GM12864 (cell line): ENCODE results near the gene ATRNL1.

Experiments
- DNase-seq: peaks from one replicate; pipeline ENCODE4 v3.0.0-alpha.2; 2011; ENCODE audit warnings: low read depth
- H3K4me3 ChIP-seq: 2 replicates; pipeline ENCODE4 v1.5.1; 2011; ENCODE audit warnings: mild to moderate bottlenecking, low read depth, low read length, control low read depth
- TF ChIP-seq, protein P1 (sequence below): IDR thresholded peaks from 2 replicates; pipeline ENCODE4 v1.5.1; 2011; ENCODE audit warnings: low read depth, mild to moderate bottlenecking, moderate library complexity, low read length, control low read depth, inconsistent platforms; ENCODE audit errors: missing control alignments

ATRNL1 gene

DNA sequence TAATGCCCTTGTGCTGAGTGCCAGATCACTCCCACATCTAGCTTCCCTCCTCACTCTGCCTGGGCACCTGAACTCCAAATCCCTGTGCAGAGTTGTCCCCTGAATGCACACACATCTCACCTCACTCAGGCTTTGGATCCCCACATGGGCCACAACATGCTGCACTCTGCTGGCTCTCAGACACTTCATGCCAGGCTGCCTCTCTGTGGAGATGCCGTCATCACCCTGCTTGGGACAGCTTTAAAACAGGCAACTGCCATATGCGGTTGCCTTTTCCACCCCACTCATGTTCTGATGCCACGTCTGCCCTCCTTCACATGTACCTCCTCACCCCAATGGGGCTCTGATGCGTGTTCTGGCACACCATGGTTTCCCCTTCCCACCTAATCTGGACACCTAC is 702.8 kb downstream of the ATRNL1 start:
- no peak overlapping the region for H3K4me3 ChIP-seq
- TF ChIP-seq, protein P1, sequence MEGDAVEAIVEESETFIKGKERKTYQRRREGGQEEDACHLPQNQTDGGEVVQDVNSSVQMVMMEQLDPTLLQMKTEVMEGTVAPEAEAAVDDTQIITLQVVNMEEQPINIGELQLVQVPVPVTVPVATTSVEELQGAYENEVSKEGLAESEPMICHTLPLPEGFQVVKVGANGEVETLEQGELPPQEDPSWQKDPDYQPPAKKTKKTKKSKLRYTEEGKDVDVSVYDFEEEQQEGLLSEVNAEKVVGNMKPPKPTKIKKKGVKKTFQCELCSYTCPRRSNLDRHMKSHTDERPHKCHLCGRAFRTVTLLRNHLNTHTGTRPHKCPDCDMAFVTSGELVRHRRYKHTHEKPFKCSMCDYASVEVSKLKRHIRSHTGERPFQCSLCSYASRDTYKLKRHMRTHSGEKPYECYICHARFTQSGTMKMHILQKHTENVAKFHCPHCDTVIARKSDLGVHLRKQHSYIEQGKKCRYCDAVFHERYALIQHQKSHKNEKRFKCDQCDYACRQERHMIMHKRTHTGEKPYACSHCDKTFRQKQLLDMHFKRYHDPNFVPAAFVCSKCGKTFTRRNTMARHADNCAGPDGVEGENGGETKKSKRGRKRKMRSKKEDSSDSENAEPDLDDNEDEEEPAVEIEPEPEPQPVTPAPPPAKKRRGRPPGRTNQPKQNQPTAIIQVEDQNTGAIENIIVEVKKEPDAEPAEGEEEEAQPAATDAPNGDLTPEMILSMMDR: no peak
- DNase-seq: no peak

DNA sequence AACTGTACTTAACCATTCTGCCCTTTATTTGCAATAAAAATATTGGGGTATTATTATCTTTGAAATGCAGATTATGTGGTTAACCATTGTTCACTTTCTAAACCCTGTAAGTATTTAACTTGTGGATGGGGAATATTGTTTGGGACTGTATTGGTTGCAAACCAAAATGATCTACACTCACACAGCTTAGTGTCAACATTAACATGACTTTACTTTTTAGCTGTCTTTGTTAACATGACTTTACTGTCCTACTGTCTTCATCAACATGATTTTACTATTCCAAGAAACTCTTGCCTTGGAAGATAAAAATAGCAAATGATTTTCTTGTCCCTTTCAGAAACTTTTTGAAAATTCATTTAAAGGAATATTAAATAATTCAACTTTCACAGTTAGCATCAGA is 708.3 kb downstream of the ATRNL1 start:
- no peak overlapping the region for H3K4me3 ChIP-seq
- TF ChIP-seq, protein P1: no peak
- DNase-seq: no peak

DNA sequence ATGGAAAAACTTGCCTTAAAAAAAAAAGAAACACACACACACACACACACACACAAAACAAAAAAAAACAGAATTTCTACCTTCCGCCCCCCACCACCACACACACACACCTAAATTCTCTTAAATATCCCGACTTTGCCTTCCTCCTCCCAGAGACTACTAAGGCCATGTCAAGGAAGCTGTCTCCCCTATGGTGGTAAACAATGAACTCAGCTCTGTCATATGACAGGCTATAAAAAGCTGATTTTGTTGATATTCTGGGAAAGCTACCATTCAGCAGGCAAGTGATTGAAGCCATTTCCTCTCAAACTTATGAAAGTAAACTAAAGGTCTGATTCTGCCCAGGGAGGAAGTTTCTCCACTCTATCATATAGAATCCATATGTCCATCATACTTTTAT is 708.8 kb downstream of the ATRNL1 start:
- DNase-seq: no peak
- H3K4me3 ChIP-seq: no peak overlapping the region
- TF ChIP-seq, protein P1: no peak

DNA sequence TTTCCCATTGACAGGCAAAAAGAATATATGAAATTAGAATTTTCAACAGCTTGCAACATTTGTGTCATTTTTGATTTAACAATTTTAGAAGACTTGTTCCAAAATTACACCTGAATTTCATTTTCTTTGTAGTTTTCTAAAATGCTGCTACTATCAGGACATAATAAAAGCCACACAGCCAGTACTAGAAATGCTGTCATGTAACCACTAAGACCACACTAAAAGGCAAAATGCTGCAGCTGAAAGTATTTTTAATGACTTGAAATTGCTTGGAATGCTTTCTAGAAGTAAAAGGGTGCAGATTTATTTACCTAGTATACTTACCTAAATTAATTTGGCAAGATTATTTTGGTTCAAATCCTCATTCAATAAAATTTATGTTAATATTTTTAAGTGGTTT is 709.7 kb downstream of the ATRNL1 start:
- H3K4me3 ChIP-seq: no peak overlapping the region
- no peak for DNase-seq
- TF ChIP-seq, protein P1: no peak

DNA sequence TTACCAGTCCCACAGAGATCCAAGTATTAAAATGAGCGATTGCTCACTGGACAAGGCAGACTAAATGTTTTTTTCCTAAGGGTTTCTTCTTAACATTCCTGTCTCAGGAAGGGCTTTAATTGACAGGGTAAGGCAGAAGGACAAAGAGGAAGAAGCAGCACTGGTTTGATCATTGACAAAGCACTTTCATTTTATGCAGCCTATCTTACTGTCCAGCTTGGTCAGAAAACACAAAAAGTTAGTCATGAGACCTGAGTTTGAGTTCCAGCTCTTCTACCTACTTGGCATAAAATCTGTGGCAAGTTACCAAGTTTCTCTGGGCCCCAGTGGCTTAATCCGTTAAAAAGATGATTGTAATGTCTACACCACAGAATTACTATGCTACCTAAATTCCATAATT is 721.4 kb downstream of the ATRNL1 start:
- no peak for DNase-seq
- TF ChIP-seq, protein P1: no peak
- no peak overlapping the region for H3K4me3 ChIP-seq

DNA sequence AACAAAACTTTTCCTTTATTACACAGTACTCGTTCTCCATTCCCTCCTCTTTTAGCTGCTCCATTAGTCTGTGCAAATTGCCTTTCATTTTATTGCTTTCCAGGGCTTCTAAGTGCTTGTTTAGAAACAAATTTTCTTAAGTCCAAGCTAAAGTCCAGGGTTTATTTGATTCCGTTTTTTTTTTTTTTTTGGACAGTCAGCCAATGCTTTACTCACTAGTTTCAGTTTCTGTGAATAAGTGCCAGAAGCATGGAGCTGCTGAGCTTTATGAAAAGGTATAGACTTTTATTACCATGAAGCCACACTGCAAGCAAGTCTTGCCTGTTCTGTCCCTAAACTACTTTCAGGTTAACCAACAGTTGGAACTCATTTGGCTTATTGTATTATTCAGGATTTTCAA is 724.8 kb downstream of the ATRNL1 start:
- TF ChIP-seq, protein P1: no peak

DNA sequence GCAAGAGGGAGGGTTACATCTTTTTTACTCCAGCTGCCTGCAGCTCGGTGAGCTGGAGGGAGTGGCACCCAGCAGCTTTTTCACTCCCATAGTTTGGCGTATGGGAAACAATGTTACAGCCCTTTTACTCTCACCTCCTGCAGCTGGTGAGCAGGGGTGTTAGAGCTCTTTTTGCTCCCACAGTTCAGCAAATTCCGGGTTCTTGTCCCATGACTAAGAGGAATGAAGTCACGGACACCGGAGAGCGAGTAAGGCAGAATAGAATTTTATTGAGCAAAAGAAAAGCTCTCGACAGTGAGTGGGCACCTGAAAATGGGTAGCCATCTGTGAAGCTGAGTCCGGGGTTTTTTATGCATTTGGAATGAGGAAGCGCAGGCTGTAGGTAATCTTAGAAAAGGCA is 733.2 kb downstream of the ATRNL1 start:
- no peak for DNase-seq

More for the DNA sequence above, 724.8 kb downstream of the ATRNL1 start:
- no peak overlapping the region for H3K4me3 ChIP-seq
- DNase-seq: no peak

More for the DNA sequence above, 733.2 kb downstream of the ATRNL1 start:
- no peak overlapping the region for H3K4me3 ChIP-seq
- TF ChIP-seq, protein P1: no peak
